ENCODE data around the gene RCOR1.

DNA sequence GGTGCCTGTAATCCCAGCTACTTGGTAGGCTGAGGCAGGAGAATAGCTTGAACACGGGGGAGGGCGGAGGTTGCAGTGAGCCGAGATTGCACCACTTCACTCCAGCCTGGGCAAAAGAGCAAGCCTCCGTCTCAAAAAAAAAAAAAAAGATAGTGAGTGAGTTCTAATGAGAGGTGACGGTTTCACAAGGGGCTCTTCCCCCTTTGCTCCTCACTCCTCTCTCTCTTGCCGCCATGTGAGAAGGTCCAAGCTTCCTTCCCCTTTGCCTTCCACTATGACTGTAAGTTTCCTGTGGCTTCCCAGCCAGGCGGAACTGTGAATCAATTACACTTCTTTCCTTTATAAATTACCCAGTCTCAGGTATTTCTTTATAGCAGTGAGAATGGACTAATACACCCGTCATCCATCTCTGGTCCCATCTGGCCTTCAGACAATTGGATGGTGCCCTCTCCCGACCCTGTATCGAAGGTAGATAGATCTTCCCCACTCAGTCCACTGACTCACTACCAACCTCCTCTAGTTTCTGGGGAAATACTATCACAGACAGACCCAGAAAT is 27.0 kb upstream of the RCOR1 start:
- no peak for TF ChIP-seq CTCF (conservative IDR thresholded peaks at IDR 0.05; ENCODE audit: low read depth, low read length)
- TF ChIP-seq EZH2 (IDR thresholded peaks at IDR 0.05; ENCODE audit: borderline replicate concordance, low read depth, low read length, poor library complexity, severe bottlenecking), result no peak
